GM12872 (cell line): ENCODE data around the gene KHDRBS2.

Experiments
- CTCF ChIP-seq: IDR thresholded peaks from 3 replicates; pipeline ENCODE4 v1.5.1; 2011; ENCODE audit warnings: low read depth, mild to moderate bottlenecking, low read length, moderate library complexity; ENCODE audit not compliant: insufficient read depth

The KHDRBS2 gene

GRCh38 chr6:62175195-62175594 lies 110.8 kb downstream of the KHDRBS2 start:
- TF ChIP-seq CTCF = no peak

- no peak for TF ChIP-seq CTCF
Measured at GRCh38 chr6:62174548-62174947, 111.5 kb downstream of the KHDRBS2 start.

DNA sequence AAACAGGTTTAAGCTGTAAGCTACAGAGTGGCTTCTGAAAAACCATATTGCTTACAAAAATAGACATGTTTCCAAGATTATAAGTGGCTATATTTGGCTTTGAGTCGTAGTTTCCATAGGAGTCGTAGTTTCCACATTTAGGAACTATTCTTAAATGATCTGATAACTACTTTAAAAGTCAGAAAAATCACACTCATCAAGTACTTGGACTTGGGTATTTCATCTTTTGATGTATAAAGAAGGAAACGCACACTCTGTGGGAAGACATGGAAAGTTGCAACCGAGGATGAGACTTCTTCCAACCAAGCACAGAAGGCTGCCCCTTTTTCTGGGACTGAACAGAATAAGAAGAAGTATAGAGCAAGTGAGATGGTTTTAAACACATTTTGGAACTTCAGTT lies 118.3 kb downstream of the KHDRBS2 start:
- no peak for TF ChIP-seq CTCF

- TF ChIP-seq CTCF = no peak
Measured at GRCh38 chr6:62162858-62163257, 123.2 kb downstream of the KHDRBS2 start.

- no peak for TF ChIP-seq CTCF
Measured at GRCh38 chr6:62152796-62153195, 133.2 kb downstream of the KHDRBS2 start.

GRCh38 chr6:62150048-62150663 lies 135.9 kb downstream of the KHDRBS2 start:
- peak; percentile 67 for TF ChIP-seq CTCF

DNA sequence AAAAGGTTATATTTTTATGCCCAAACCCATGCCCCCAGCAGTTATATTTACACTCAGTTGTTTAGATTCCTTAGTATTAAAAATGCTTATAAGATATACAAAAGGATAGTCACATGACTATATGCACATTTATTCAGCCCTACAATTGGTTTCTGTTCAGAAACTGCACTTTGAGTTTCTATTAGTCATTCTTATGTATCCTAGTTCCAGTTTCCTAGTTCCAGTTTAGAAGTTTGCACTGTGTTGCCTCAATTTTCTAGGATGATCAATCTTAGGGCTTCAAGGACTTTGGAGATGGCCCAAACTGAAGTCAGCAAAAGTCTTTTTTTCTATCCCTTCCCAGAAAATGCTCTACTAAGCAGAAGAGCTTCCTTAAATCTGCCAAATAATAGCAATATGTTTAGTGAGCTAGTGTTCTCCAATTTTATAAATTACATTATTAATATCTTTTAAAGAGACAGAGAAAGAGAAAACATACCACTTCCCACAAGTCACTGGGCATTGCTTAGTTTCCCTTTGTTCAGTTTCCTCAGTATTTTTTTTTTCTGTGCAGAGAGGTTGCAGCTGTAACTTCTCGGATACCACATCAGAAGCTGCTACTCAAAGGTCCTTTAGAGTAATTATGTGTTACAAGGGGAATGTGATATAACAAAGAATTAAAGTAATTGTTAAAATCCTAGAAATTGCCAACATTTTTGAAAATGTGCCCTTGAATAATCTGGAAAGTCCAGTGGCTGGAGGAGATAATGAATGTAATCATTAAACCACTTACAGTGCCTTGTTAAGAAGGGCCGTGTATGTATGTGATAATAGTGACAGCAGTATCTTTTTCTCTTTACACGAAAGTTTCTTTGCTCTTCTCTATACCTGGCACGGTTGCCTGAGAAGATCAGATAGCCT lies 138.8 kb downstream of the KHDRBS2 start:
- TF ChIP-seq CTCF = no peak
